SJCRH30 (cell line): ENCODE results near the gene TTYH1. TPM values are rescaled to one million over a fixed set of nuclear protein-coding genes. Genes with fewer than 3 reads are reported as not detected.

Experiments
- DNase-seq, 2 experiments: peaks; one replicate each; pipeline ENCODE4 v3.0.0-alpha.2; 2015 to 2020
- H3K27ac ChIP-seq: fragments of 250-450 bp; sonication (Bioruptor Pico); 2 replicates; pipeline ENCODE4 v1.5.1; 2020; ENCODE audit warnings: mild to moderate bottlenecking, moderate library complexity
- H3K27me3 ChIP-seq: fragments of 250-450 bp; sonication (Bioruptor Pico); 2 replicates; pipeline ENCODE4 v1.5.1; 2020; ENCODE audit warnings: mild to moderate bottlenecking, moderate library complexity
- H3K36me3 ChIP-seq: fragments of 250-450 bp; sonication (Bioruptor Pico); 2 replicates; pipeline ENCODE4 v1.5.1; 2020; ENCODE audit warnings: mild to moderate bottlenecking, moderate library complexity
- H3K4me1 ChIP-seq: fragments of 250-450 bp; sonication (Bioruptor Pico); 2 replicates; pipeline ENCODE4 v1.5.1; 2020; ENCODE audit warnings: mild to moderate bottlenecking, moderate library complexity
- H3K4me3 ChIP-seq: fragments of 250-450 bp; sonication (Bioruptor Pico); 2 replicates; pipeline ENCODE4 v1.5.1; 2020; ENCODE audit warnings: mild to moderate bottlenecking, moderate library complexity
- H3K9me3 ChIP-seq: fragments of 250-450 bp; sonication (Bioruptor Pico); replicated peaks from 2 replicates; pipeline ENCODE4 v1.5.1; 2020; ENCODE audit warnings: mild to moderate bottlenecking, moderate library complexity
- total RNA-seq: library from RNA; depleted of rRNA; stranded (reverse); fragments of >200 nt; shearing (Covaris generic); gene quantifications from 2 replicates; pipeline ENCODE4 v1.2.3, GENCODE V29; 2014

TTYH1 gene
- total RNA-seq, 1 experiment from 2014 or later: not detected

DNA sequence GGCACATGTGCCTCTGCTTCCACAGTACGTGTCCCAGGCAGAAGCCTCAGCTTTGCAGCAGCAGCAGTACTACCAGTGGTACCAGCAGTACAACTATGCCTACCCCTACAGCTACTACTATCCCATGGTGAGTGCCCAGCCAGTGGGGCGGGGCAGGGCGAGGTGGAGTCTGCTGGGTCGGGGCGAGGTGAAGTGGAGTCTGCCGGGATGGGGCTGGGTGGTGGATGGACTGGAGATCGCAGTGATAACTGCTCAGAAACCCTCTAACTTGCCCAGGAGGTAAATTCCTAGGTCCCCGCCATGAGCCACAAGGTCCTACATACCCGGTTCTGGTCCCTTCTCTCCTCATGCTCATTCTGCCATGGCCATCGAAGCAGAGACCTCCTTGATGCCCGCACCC lies 37.4 kb downstream of the TTYH1 start:
- H3K4me1 ChIP-seq: no peaks in the 10 kb centered on the region
- no peaks in the 10 kb centered on the region for H3K27me3 ChIP-seq
- no peak overlapping the region for H3K4me3 ChIP-seq
- no peak for DNase-seq
- H3K36me3 ChIP-seq: peaks cover 61% of the 10 kb centered on the region
- H3K27ac ChIP-seq: no peak overlapping the region
- H3K9me3 ChIP-seq: no peaks in the 10 kb centered on the region

DNA sequence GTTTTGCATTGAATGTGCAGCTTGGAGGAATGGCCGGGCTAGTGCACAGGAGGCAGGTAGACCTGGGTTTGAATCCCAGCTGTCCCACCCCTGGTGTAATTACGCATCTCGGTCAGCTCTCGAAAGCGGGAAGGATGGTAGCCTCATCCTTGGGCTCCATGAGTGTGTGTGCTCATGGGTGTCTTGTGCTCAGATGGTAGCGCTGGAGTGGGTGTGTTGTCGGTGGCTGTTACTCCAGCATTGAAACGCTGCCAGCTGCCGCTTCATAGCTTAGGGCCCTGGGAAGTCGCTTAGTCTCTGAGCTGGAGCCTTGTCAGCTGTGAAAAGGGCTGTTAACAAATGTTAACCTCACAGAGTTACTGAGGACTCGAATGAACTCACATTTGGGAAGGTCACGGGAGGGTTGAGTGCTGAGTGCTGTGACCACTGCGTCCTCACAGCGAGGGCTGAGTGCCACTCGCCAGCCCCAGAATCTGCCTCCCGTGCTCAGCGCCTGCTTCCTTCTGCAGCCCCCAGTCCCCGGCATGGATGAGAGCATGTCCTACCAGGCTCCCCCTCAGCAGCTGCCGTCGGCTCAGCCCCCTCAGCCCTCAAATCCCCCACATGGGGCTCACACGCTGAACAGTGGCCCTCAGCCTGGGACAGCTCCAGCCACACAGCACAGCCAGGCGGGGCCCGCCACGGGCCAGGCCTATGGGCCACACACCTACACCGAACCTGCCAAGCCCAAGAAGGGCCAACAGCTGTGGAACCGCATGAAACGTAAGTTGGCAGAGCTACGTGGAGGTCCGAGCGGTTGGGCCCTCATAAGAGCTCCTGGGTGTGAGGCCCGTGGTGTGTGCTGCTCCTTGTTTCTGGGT lies 38.9 kb downstream of the TTYH1 start:
- H3K4me1 ChIP-seq: no peaks in the 10 kb centered on the region
- no peak overlapping the region for H3K27ac ChIP-seq
- no peak overlapping the region for H3K4me3 ChIP-seq
- H3K9me3 ChIP-seq: no peaks in the 10 kb centered on the region
- no peak for DNase-seq
- H3K27me3 ChIP-seq: no peaks in the 10 kb centered on the region
- H3K36me3 ChIP-seq: peaks cover 75% of the 10 kb centered on the region

GRCh38 chr19:54454781-54455675 lies 39.8 kb downstream of the TTYH1 start:
- H3K36me3 ChIP-seq: peaks cover 75% of the 10 kb centered on the region
- no peaks in the 10 kb centered on the region for H3K27me3 ChIP-seq
- no peaks in the 10 kb centered on the region for H3K4me1 ChIP-seq
- no peak overlapping the region for H3K4me3 ChIP-seq
- no peak overlapping the region for H3K27ac ChIP-seq
- DNase-seq: no peak
- no peaks in the 10 kb centered on the region for H3K9me3 ChIP-seq

DNA sequence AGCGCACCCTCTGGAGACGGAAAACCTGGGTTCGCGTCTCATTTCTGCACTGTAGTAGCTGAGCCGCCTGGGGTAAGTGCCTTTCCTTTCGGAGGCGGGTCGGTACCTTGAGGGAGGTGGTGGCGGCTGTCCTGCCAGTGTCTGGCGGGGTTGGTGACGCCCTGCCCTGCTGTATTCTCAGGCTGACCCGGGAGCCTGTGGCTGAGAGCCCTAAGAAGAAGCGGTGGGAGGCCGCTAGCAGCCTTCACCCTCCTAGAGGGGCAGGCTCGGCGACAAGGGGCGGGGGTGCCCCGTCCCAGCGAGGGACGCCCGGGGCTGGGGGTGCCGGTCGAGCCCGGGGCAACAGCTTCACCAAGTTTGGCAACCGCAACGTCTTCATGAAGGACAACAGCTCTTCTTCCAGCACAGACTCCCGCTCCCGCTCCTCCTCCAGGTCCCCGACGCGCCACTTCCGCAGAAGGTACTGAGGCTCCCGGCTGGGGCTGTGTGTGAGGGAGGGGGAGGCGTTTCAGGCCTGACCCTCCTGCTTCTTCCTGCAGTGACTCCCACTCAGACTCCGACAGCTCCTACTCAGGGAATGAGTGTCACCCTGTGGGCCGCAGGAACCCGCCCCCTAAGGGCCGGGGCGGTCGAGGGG lies 40.6 kb downstream of the TTYH1 start:
- no peak for DNase-seq
- no peaks in the 10 kb centered on the region for H3K27me3 ChIP-seq
- peaks cover 71% of the 10 kb centered on the region for H3K36me3 ChIP-seq
- no peak overlapping the region for H3K27ac ChIP-seq
- H3K4me3 ChIP-seq: no peak overlapping the region
- no peaks in the 10 kb centered on the region for H3K9me3 ChIP-seq
- H3K4me1 ChIP-seq: no peaks in the 10 kb centered on the region

- Histone ChIP-seq H3K9me3 (no peaks in the 10 kb centered on the region), H3K27me3 (no peaks in the 10 kb centered on the region), H3K4me1 (no peaks in the 10 kb centered on the region), H3K4me3 (no peak overlapping the region), H3K27ac (no peak overlapping the region), H3K36me3 (peaks cover 63% of the 10 kb centered on the region)
- no peak for DNase-seq
Measured at GRCh38 chr19:54456423-54457373, 41.4 kb downstream of the TTYH1 start.

DNA sequence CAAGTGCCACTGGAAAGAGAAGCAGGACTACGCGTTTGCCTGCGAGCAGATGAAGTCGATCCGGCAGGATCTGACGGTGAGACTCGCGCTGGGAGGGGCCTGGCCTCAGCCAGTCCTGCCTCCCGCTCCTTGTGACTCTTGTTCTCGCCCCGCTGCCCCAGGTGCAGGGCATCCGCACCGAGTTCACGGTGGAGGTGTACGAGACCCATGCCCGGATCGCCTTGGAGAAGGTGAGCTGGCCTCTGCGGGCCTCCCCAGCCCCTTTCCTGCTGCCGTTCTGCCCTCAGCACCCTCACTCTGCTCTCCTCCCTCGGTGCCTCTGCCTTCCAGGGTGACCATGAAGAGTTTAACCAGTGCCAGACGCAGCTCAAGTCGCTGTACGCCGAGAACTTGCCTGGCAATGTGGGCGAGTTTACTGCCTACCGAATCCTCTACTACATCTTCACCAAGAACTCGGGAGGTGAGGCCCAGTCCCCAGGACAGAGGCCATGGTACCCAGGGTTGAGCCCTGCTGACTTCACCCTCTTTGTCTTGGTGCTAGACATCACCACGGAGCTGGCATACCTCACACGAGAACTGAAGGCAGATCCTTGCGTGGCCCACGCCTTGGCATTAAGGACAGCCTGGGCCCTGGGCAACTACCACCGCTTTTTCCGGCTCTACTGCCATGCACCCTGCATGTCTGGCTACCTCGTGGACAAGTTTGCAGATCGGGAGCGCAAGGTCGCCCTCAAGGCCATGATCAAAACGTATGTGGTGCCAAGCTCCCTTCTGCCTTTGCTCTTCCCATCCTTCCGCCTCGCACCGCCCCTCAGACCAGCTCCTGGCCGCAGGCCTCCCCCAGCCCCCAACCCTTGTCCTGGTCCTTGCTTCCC lies 42.7 kb downstream of the TTYH1 start:
- peaks cover 58% of the 10 kb centered on the region for H3K36me3 ChIP-seq
- no peak for DNase-seq
- no peak overlapping the region for H3K27ac ChIP-seq
- no peak overlapping the region for H3K4me3 ChIP-seq
- H3K9me3 ChIP-seq: no peaks in the 10 kb centered on the region
- no peaks in the 10 kb centered on the region for H3K4me1 ChIP-seq
- no peaks in the 10 kb centered on the region for H3K27me3 ChIP-seq

GRCh38 chr19:54458648-54459281 lies 43.5 kb downstream of the TTYH1 start:
- Histone ChIP-seq H3K36me3 (peaks cover 50% of the 10 kb centered on the region), H3K4me3 (no peak overlapping the region), H3K27ac (no peak overlapping the region), H3K9me3 (no peaks in the 10 kb centered on the region), H3K4me1 (no peaks in the 10 kb centered on the region), H3K27me3 (no peaks in the 10 kb centered on the region)
- DNase-seq: no peak

DNA sequence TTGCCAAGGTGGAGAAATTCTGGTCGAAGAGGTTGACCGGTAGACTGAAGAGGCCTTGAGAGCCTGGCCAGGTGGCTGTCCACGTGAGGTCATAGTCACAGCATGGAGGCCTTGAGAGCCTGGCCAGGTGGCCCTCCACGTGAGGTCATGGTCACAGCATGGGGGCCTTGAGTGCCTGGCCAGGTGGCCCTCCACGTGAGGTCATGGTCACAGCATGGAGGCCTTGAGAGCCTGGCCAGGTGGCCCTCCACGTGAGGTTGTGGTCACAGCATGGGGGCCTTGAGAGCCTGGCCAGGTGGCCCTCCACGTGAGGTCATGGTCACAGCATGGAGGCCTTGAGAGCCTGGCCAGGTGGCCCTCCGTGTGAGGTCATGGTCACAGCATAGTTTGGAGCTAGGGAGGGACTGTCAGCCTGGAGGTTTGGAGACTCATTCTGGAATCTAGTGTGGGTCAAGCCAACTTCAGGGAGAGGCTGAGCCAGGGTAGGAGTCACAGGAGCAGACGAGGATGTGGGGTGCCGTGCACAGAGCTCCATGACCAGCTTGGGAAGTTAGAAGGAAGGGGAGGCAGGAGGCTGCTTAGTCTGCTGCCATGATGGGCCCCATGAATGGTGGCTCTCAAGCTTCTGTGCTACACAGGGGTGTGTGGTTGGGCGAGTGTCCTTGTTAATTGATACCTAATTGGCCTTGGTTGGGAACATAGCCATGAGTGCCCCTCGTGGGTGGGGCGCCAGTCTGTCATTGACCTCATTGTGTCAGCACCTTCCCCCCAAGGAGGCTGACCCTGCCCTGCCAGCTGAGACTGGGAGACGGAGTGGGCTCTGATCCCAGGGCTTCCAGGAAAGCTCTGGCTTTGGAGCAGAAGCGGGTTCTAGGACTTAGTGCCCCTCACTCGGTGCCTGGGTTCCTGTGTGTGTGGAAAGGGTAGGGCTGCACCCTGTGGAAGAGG lies 44.3 kb downstream of the TTYH1 start:
- Histone ChIP-seq H3K9me3 (no peaks in the 10 kb centered on the region), H3K27me3 (no peaks in the 10 kb centered on the region), H3K36me3 (peaks cover 47% of the 10 kb centered on the region), H3K4me3 (no peak overlapping the region), H3K4me1 (no peaks in the 10 kb centered on the region), H3K27ac (no peak overlapping the region)
- DNase-seq: no peak

DNA sequence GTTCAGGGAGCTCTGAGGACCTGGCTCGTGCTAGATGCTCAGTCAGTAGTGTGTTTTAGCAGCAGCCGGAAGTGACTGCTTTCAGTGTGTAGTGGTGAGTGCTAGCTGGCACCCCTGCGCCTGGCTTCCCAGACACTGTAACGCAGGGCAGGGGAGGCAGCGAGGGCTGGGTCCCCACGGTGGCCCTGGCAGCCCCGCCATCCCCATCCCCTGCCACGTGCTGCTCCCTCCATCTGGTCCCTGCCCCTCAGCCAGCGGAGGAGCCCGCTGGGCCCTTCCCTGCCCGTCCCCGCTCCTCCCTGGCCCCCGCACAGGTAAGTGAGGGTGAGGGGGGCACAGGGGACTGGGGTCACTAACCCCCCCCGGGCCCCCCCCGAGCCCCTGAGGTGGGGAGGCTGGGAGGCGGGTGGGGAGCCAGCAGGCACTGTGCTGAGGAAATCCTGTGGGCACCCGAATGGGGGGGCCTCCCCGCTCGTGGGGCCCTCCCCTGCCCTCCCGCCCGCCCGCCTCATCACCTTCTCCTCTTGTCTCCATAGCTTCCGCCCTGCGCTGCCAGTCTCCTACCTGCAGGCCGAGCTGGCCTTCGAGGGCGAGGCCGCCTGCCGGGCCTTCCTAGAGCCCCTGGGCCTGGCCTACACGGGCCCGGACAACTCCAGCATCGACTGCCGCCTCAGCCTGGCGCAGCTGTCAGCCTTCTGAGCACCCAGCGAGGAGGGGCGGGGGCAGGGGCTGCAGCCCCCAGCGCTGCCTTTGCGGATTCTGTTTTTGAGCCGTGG lies 45.2 kb downstream of the TTYH1 start:
- H3K4me1 ChIP-seq: no peaks in the 10 kb centered on the region
- no peaks in the 10 kb centered on the region for H3K9me3 ChIP-seq
- no peak overlapping the region for H3K4me3 ChIP-seq
- no peak for DNase-seq
- no peak overlapping the region for H3K27ac ChIP-seq
- H3K36me3 ChIP-seq: peaks cover 38% of the 10 kb centered on the region
- H3K27me3 ChIP-seq: no peaks in the 10 kb centered on the region

DNA sequence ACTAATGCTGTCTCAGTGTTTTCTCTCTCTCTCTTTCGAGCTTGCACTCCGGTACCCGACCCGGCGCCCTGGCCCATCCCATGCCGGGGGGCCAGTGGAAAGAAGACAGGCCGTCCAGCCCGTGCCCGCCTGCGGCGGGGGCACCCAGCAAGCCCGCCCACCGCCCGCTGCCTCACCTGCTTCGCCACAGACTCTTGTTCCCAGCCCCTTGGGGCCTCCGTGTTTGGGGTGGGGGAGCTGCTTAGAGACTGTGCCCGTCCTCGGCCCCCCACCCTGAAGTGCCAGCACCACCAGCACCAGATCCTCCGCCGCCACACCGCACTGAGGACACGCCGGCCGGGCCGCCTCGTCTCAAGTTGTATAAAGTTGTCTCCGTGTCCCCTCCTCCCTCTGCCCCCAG lies 45.9 kb downstream of the TTYH1 start:
- no peaks in the 10 kb centered on the region for H3K4me1 ChIP-seq
- H3K4me3 ChIP-seq: no peak overlapping the region
- H3K36me3 ChIP-seq: peaks cover 33% of the 10 kb centered on the region
- no peak overlapping the region for H3K27ac ChIP-seq
- DNase-seq: no peak
- no peaks in the 10 kb centered on the region for H3K27me3 ChIP-seq
- H3K9me3 ChIP-seq: no peaks in the 10 kb centered on the region

DNA sequence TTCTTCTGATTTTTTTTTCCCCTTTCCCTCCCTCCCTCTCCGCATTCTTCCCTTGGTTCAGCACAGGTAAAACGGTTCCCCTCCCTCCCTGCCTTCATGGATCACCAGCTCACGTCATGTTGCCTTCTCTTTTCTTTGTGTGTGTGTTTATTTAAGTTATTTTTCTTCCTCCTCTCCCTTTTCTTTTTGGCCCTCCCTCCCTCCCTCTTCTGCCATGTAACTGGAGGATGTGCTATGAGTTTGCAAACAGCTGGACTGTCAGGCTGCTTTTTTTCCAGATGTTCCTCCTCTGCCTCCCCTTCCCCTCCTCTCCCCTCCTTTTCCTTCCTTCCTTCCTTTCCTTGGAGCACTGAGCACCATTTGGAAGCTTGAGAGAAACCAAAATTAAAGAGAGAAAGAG lies 46.3 kb downstream of the TTYH1 start:
- Histone ChIP-seq H3K9me3 (no peaks in the 10 kb centered on the region), H3K27ac (no peak overlapping the region), H3K36me3 (peaks cover 29% of the 10 kb centered on the region), H3K27me3 (no peaks in the 10 kb centered on the region), H3K4me3 (no peak overlapping the region), H3K4me1 (no peaks in the 10 kb centered on the region)
- no peak for DNase-seq
